Stimulated activated CD4-positive, alpha-beta T cell treated with anti-CD3 and anti-CD28 coated beads, TNF-alpha, amount 100 ng/mL, for 4 hours (primary cell): Measurements from ENCODE around the gene NEGR1.

Source experiments
- DNase-seq, 3 experiments: peaks; one replicate each; pipeline ENCODE4 v3.0.0-alpha.2; 2020; ENCODE audit warnings: low read depth in 3 of 3

The NEGR1 gene

GRCh38 chr1:72034827-72035226 lies 247.5 kb downstream of the NEGR1 start:
- DNase-seq, result no peak

GRCh38 chr1:72023063-72023930 lies 259.0 kb downstream of the NEGR1 start:
- no peak for DNase-seq

- no peak for DNase-seq
These were observed 263.8 kb downstream of the NEGR1 start for GRCh38 chr1:72018562-72018961.

- no peak for DNase-seq
These were observed 267.3 kb downstream of the NEGR1 start for GRCh38 chr1:72015006-72015405.

- DNase-seq, result no peak
These were observed 269.2 kb downstream of the NEGR1 start for GRCh38 chr1:72013161-72013560.

GRCh38 chr1:72011721-72012120 lies 270.6 kb downstream of the NEGR1 start:
- no peak for DNase-seq

- DNase-seq, result no peak
These were observed 272.3 kb downstream of the NEGR1 start for GRCh38 chr1:72010094-72010431.

- no peak for DNase-seq
These were observed 272.9 kb downstream of the NEGR1 start for GRCh38 chr1:72009173-72010093.

- DNase-seq, result no peak
These were observed 275.0 kb downstream of the NEGR1 start for GRCh38 chr1:72007312-72007711.

GRCh38 chr1:72006092-72006491 lies 276.2 kb downstream of the NEGR1 start:
- DNase-seq, result no peak

GRCh38 chr1:72003092-72003491 lies 279.2 kb downstream of the NEGR1 start:
- DNase-seq, result no peak

- DNase-seq, result no peak
These were observed 281.5 kb downstream of the NEGR1 start for GRCh38 chr1:72000809-72001208.

- DNase-seq, result no peak
These were observed 287.7 kb downstream of the NEGR1 start for GRCh38 chr1:71994646-71995045.

- no peak for DNase-seq
These were observed 295.2 kb downstream of the NEGR1 start for GRCh38 chr1:71987181-71987580.

GRCh38 chr1:71986160-71986559 lies 296.2 kb downstream of the NEGR1 start:
- no peak for DNase-seq

GRCh38 chr1:71980556-71980955 lies 301.8 kb downstream of the NEGR1 start:
- DNase-seq, result no peak

- DNase-seq, result no peak
These were observed 302.5 kb downstream of the NEGR1 start for GRCh38 chr1:71979882-71980281.

- DNase-seq, result no peak
These were observed 314.7 kb downstream of the NEGR1 start for GRCh38 chr1:71967670-71968069.

- no peak for DNase-seq
These were observed 318.2 kb downstream of the NEGR1 start for GRCh38 chr1:71964188-71964587.

GRCh38 chr1:71956613-71957285 lies 325.6 kb downstream of the NEGR1 start:
- no peak for DNase-seq

GRCh38 chr1:71950579-71950978 lies 331.8 kb downstream of the NEGR1 start:
- DNase-seq, result no peak

- no peak for DNase-seq
These were observed 332.7 kb downstream of the NEGR1 start for GRCh38 chr1:71949681-71950080.
